NCI-H2029 (cell line): ENCODE measurements around the gene PLA2G6.

Source experiments
- DNase-seq: peaks from one replicate; lab custom pipeline; 2025; lab: John Stamatoyannopoulos, UW

PLA2G6 gene

GRCh38 chr22:38214302-38215056, 32.8 kb upstream of the PLA2G6 start:
- DNase-seq: peak; percentile 77

GRCh38 chr22:38213990-38214301, 32.3 kb upstream of the PLA2G6 start:
- DNase-seq: no peak

GRCh38 chr22:38213319-38213989, 31.8 kb upstream of the PLA2G6 start:
- DNase-seq: no peak

- no peak for DNase-seq
Observed at GRCh38 chr22:38212442-38212841, 30.8 kb upstream of the PLA2G6 start.

- no peak for DNase-seq
Observed at GRCh38 chr22:38211556-38211955, 29.9 kb upstream of the PLA2G6 start.

GRCh38 chr22:38208551-38208968, 26.9 kb upstream of the PLA2G6 start:
- no peak for DNase-seq

GRCh38 chr22:38207898-38208432, 26.3 kb upstream of the PLA2G6 start:
- DNase-seq: no peak

GRCh38 chr22:38205261-38206128, 23.9 kb upstream of the PLA2G6 start:
- no peak for DNase-seq

- no peak for DNase-seq
Observed at GRCh38 chr22:38204784-38205183, 23.2 kb upstream of the PLA2G6 start.

- no peak for DNase-seq
Observed at GRCh38 chr22:38203855-38204514, 22.4 kb upstream of the PLA2G6 start.

GRCh38 chr22:38203090-38203810, 21.6 kb upstream of the PLA2G6 start:
- peak; percentile 44 for DNase-seq

- peak; percentile 73 for DNase-seq
Observed at GRCh38 chr22:38202437-38203089, 20.9 kb upstream of the PLA2G6 start.

- peak; percentile 90 for DNase-seq
Observed at GRCh38 chr22:38201711-38202436, 20.2 kb upstream of the PLA2G6 start, which contains the start of gene MAFF. MAFF (plus strand) TSS chr22:38201994; CDS start chr22:38213854, 11,860 bp downstream.

GRCh38 chr22:38201371-38201710, 19.7 kb upstream of the PLA2G6 start:
- DNase-seq: no peak

GRCh38 chr22:38199826-38200559, 18.4 kb upstream of the PLA2G6 start:
- no peak for DNase-seq

GRCh38 chr22:38196791-38197419, 15.3 kb upstream of the PLA2G6 start:
- DNase-seq: peak; percentile 56

GRCh38 chr22:38193580-38193979, 11.9 kb upstream of the PLA2G6 start:
- no peak for DNase-seq

- DNase-seq: no peak
Observed at GRCh38 chr22:38192475-38192863, 10.8 kb upstream of the PLA2G6 start.
